Right forelimb (tissue), 1 donor: ENCODE measurements around the gene TUBB4A.

Experiments
- DNase-seq: peaks from one replicate; pipeline ENCODE4 v3.0.0-alpha.2; 2018

Gene TUBB4A

GRCh38 chr19:6465663-6466062, 36.4 kb downstream of the TUBB4A start:
- DNase-seq, result no peak

- DNase-seq, result no peak
These were observed 37.1 kb downstream of the TUBB4A start for GRCh38 chr19:6465006-6465405.

GRCh38 chr19:6464070-6464873, 37.8 kb downstream of the TUBB4A start, which contains the start of gene CRB3:
Gene CRB3 (plus strand): TSS chr19:6464271. CDS start chr19:6464702, 431 bp downstream.
- no peak for DNase-seq

- peak; percentile 98 for DNase-seq
These were observed 41.8 kb downstream of the TUBB4A start for GRCh38 chr19:6460099-6460884.

GRCh38 chr19:6459262-6460098, 42.6 kb downstream of the TUBB4A start, which contains the start of gene SLC25A23:
Gene SLC25A23 (minus strand): TSS chr19:6459792. CDS start chr19:6459628, 164 bp downstream.
- DNase-seq, result peak; percentile 91

- DNase-seq, result no peak
These were observed 43.3 kb downstream of the TUBB4A start for GRCh38 chr19:6458695-6459261.

GRCh38 chr19:6457958-6458694, 44.0 kb downstream of the TUBB4A start:
- DNase-seq, result no peak

GRCh38 chr19:6455924-6456323, 46.2 kb downstream of the TUBB4A start:
- no peak for DNase-seq

GRCh38 chr19:6453951-6454565, 48.1 kb downstream of the TUBB4A start:
- DNase-seq, result no peak

GRCh38 chr19:6452899-6453298, 49.2 kb downstream of the TUBB4A start:
- no peak for DNase-seq

- no peak for DNase-seq
These were observed 49.9 kb downstream of the TUBB4A start for GRCh38 chr19:6452223-6452614.

- DNase-seq, result no peak
These were observed 50.4 kb downstream of the TUBB4A start for GRCh38 chr19:6451583-6452222.

GRCh38 chr19:6450166-6450565, 51.9 kb downstream of the TUBB4A start:
- DNase-seq, result no peak

GRCh38 chr19:6448045-6448444, 54.1 kb downstream of the TUBB4A start:
- DNase-seq, result no peak

GRCh38 chr19:6446452-6446851, 55.7 kb downstream of the TUBB4A start:
- no peak for DNase-seq
